Peyer's patch (tissue), 4 donors: Measurements from ENCODE around the gene KRTAP19-7. TPM values are rescaled to one million over a fixed set of nuclear protein-coding genes. Genes with fewer than 3 reads are reported as not detected.

Experiments used
- DNase-seq, 3 donors: peaks; one replicate each; pipeline ENCODE4 v3.0.0-alpha.2; 2017 to 2019
- H3K27ac ChIP-seq, 4 donors: fragments of 200-600 bp; sonication (generic); one replicate each; pipeline ENCODE4 v1.5.1; 2016 to 2019
- H3K27me3 ChIP-seq, 2 donors: fragments of 200-600 bp; sonication (generic); one replicate each; pipeline ENCODE4 v1.5.1; 2019
- H3K36me3 ChIP-seq, 3 donors: fragments of 200-600 bp; sonication (generic); one replicate each; pipeline ENCODE4 v1.5.1; 2016 to 2019
- H3K4me1 ChIP-seq, 4 donors: fragments of 200-600 bp; sonication (generic); one replicate each; pipeline ENCODE4 v1.5.1; 2016 to 2019
- H3K4me3 ChIP-seq, 4 donors: fragments of 200-600 bp; sonication (generic); 1 replicate in 3 of 4; 2 replicates in 1 of 4; pipeline ENCODE4 v1.5.1; 2016 to 2019; ENCODE audit warnings: mild to moderate bottlenecking in 1 of 4
- H3K9me3 ChIP-seq, 4 donors: fragments of 200-600 bp; sonication (generic); one replicate each; pipeline ENCODE4 v1.5.1; 2016 to 2019; ENCODE audit warnings: mild to moderate bottlenecking in 1 of 4
- CTCF ChIP-seq, 6 experiments: fragments of 450-650 bp in 4 of 6; fragments of 200-600 bp in 2 of 6; sonication (generic) in 1 of 6; IDR thresholded peaks; one replicate each; pipeline ENCODE4 v1.5.1; 2017 to 2019; ENCODE audit warnings: antibody characterized with exemption in 6 of 6, mild to moderate bottlenecking in 3 of 6, moderate library complexity in 1 of 6
- POLR2A ChIP-seq, 2 donors: fragments of 450-650 bp; IDR thresholded peaks; one replicate each; pipeline ENCODE4 v1.5.1; 2017; ENCODE audit warnings: antibody characterized with exemption in 2 of 2, mild to moderate bottlenecking in 2 of 2, moderate library complexity in 2 of 2
- total RNA-seq, 4 donors: library from RNA; depleted of rRNA; stranded (reverse); fragments of >200 nt; gene quantifications; one replicate each; pipeline ENCODE4 v1.1.0, GENCODE V29; 2016

The KRTAP19-7 gene
- total RNA-seq, 4 donors from 2014 or later: not detected

- Histone ChIP-seq H3K36me3 (no peaks in the 10 kb centered on the region), H3K9me3 (no peaks in the 10 kb centered on the region), H3K4me1 (no peaks in the 10 kb centered on the region), H3K27ac (no peak overlapping the region), H3K27me3 (no peaks in the 10 kb centered on the region), H3K4me3 (no peak overlapping the region)
- TF ChIP-seq POLR2A (IDR thresholded peaks at IDR 0.05) (no peak), CTCF (IDR thresholded peaks at IDR 0.05) (no peak)
- DNase-seq: no peak
Observed at GRCh38 chr21:30563072-30563471, 2.0 kb upstream of the KRTAP19-7 start.

GRCh38 chr21:30561957-30562356 lies 843 bp upstream of the KRTAP19-7 start:
- H3K27me3 ChIP-seq: no peaks in the 10 kb centered on the region
- no peak for TF ChIP-seq CTCF (IDR thresholded peaks at IDR 0.05)
- TF ChIP-seq POLR2A (IDR thresholded peaks at IDR 0.05): no peak
- no peak for DNase-seq
- no peaks in the 10 kb centered on the region for H3K9me3 ChIP-seq
- H3K27ac ChIP-seq: no peak overlapping the region
- H3K4me3 ChIP-seq: no peak overlapping the region
- H3K36me3 ChIP-seq: no peaks in the 10 kb centered on the region
- no peaks in the 10 kb centered on the region for H3K4me1 ChIP-seq

- no peak for TF ChIP-seq CTCF (IDR thresholded peaks at IDR 0.05)
- TF ChIP-seq POLR2A (IDR thresholded peaks at IDR 0.05): no peak
Observed at GRCh38 chr21:30555095-30555494, 6.0 kb downstream of the KRTAP19-7 start.

GRCh38 chr21:30552782-30553181 lies 8.3 kb downstream of the KRTAP19-7 start:
- TF ChIP-seq POLR2A (IDR thresholded peaks at IDR 0.05) (no peak), CTCF (IDR thresholded peaks at IDR 0.05) (no peak)
- Histone ChIP-seq H3K4me3 (no peak overlapping the region), H3K36me3 (no peaks in the 10 kb centered on the region), H3K27ac (no peak overlapping the region), H3K9me3 (no peaks in the 10 kb centered on the region), H3K4me1 (no peaks in the 10 kb centered on the region), H3K27me3 (no peaks in the 10 kb centered on the region)
- no peak for DNase-seq

More at GRCh38 chr21:30555095-30555494, 6.0 kb downstream of the KRTAP19-7 start:
- no peak overlapping the region for H3K27ac ChIP-seq
- no peak for DNase-seq
- H3K27me3 ChIP-seq: no peaks in the 10 kb centered on the region
- H3K4me3 ChIP-seq: no peak overlapping the region
- no peaks in the 10 kb centered on the region for H3K9me3 ChIP-seq
- H3K36me3 ChIP-seq: no peaks in the 10 kb centered on the region
- no peaks in the 10 kb centered on the region for H3K4me1 ChIP-seq

GRCh38 chr21:30541764-30542163 lies 19.4 kb downstream of the KRTAP19-7 start, which contains the start of gene KRTAP19-6:
Gene KRTAP19-6, minus strand, starts transcription at chr21:30541864. Its CDS starts 31 bp downstream, at chr21:30541833.
- H3K36me3 ChIP-seq: no peaks in the 10 kb centered on the region
- H3K4me3 ChIP-seq: no peak within 1 kb of the TSS
- H3K27ac ChIP-seq: no peak within 1 kb of the TSS
- no peaks in the 10 kb centered on the region for H3K27me3 ChIP-seq
- no peak for TF ChIP-seq CTCF (IDR thresholded peaks at IDR 0.05)
- no peak for TF ChIP-seq POLR2A (IDR thresholded peaks at IDR 0.05)
- no peak for DNase-seq
- H3K9me3 ChIP-seq: no peaks in the 10 kb centered on the region
- no peaks in the 10 kb centered on the region for H3K4me1 ChIP-seq

- no peak for DNase-seq
- H3K4me1 ChIP-seq: no peaks in the 10 kb centered on the region
- H3K27ac ChIP-seq: no peak overlapping the region
- no peak for TF ChIP-seq CTCF (IDR thresholded peaks at IDR 0.05)
- TF ChIP-seq POLR2A (IDR thresholded peaks at IDR 0.05): no peak
- no peaks in the 10 kb centered on the region for H3K27me3 ChIP-seq
- H3K9me3 ChIP-seq: no peaks in the 10 kb centered on the region
- H3K4me3 ChIP-seq: no peak overlapping the region
- H3K36me3 ChIP-seq: no peaks in the 10 kb centered on the region
Observed at GRCh38 chr21:30518876-30519275, 42.2 kb downstream of the KRTAP19-7 start.
